ENCODE results near the gene NT5DC4.

The NT5DC4 gene

DNA sequence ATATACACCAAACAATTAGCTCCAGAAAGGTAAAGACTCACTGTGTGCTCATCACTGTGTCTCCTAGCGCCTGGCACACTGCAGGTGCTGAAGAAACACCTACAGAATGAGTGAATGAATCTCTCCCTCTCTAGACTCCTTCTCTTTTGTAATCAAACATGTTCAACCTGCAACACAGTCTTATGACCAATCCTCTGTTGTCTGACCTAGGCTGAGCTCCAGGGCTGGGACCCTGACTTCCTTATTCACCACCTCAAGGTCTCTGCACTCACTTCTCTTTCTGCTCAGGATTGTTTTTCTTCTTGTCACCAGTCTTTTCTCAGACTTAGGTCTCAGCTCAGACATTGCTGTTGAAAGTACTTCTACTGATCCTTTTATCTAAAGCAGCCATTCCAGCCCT lies 33.7 kb downstream of the NT5DC4 start:
- no peak for DNase-seq (ENCODE audit: low read depth in 3 of 3)

DNA sequence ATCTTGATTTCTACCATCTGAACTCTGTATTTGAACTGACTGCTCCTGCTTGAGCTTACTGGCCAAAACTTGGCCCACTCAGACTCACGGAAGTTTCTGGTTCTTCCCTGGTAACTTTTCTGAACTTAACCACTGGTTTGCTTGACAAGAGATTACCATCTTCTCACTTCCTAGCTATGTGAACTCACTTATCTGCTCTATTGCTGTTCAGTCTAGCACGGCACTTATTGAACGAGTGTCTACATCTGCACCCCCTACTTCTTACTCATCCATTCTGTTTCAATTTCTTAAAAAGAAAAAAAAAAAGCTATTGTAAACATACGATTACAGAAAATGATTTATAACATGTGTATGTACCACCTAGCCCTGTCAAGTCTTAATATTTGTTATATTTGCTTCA lies 34.6 kb downstream of the NT5DC4 start:
- DNase-seq (ENCODE audit: low read depth in 3 of 3): no peak

DNA sequence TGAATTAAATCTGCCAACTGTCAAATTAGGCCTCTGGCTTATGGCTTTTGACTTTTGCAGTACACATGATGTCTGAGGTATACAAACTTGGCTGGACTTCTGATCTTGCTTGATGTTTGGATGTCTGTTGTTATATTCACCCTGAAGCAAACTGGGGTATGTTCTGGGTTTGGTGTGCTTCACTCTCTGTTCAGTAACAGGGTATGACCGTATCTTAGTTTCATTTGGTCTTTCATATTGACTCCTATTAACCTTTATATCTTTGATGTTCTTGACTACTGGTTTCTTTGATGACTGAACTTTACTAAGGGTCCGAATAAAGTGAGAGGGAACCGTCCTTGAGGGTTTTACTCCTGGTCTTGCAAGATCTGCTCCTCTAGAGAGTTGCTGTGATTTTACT lies 35.4 kb downstream of the NT5DC4 start:
- DNase-seq (ENCODE audit: low read depth in 3 of 3): no peak

DNA sequence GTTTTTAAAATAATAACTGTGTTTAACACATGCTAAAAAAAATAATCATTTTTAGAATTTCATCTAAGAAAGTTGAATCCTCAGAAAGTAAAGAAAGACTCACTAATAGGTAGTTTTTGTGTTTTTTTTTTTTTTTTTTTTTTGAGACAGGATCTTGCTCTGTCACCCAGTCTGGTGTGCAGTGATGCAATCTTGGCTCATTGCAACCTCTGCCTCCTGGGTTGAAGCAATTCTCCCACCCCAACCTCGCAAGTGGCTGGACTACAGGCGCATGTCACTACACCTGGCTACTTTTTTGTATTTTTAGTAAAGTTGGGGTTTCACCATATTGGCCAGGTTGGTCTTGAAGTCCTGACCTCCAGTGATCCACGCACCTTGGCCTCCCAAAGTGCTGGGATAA lies 36.4 kb downstream of the NT5DC4 start:
- no peak for DNase-seq (ENCODE audit: low read depth in 3 of 3)

DNA sequence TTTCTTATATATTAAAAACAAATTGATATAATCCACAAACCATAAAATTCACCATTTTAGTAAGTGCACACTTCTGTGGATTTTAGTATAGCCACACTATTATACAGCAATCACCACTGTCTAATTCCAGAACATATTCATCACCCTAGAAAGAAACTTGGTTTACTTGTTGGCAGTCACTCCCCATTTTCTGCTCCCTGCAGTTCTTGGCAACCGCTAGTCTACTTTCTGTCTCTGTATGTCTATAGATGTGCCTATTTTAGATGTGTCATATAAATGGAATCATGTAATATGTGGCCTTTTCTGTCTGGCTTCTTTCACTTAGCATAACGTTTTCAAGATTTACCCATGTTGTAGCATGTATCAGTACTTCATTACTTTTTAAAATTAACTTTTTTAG lies 37.9 kb downstream of the NT5DC4 start:
- DNase-seq (ENCODE audit: low read depth in 3 of 3): no peak

DNA sequence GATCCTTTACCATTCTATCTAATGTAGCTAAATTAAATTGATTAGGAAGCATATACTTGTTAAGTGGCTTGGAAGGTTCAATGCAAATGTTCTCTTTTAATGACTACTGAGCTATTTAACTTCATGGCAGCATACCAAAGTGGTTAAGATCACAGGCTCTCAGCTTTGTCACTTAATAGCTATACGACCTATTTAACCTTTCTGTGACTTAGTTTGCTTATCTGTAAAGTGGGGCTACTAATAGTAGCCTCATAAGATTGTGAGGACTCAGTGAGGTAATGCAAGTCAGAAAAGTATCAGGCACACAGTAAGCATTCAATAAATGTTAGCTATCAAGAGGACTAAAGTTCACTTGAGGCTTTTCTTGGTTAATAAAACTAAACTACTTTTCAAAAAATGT lies 39.3 kb downstream of the NT5DC4 start:
- no peak for DNase-seq (ENCODE audit: low read depth in 3 of 3)

DNA sequence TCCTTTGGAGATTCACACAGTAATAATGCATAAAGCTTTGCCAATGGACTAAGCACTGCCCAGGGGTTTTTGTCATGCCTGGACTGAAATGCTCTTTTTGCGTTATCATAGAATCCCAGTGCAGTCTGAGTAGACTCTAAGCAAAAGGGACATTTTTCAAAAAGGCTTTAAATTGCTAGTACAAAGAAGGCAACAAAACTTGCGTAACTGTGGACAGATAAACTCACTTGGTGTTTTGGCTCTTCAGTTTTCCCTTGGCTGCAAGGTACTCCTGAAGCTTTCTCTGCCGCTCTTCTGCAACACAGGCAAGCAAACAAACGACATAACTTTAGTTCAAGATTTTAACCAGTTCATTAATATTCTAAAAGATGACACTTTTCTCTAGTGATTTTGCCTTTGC lies 41.5 kb downstream of the NT5DC4 start:
- DNase-seq (ENCODE audit: low read depth in 3 of 3): no peak

DNA sequence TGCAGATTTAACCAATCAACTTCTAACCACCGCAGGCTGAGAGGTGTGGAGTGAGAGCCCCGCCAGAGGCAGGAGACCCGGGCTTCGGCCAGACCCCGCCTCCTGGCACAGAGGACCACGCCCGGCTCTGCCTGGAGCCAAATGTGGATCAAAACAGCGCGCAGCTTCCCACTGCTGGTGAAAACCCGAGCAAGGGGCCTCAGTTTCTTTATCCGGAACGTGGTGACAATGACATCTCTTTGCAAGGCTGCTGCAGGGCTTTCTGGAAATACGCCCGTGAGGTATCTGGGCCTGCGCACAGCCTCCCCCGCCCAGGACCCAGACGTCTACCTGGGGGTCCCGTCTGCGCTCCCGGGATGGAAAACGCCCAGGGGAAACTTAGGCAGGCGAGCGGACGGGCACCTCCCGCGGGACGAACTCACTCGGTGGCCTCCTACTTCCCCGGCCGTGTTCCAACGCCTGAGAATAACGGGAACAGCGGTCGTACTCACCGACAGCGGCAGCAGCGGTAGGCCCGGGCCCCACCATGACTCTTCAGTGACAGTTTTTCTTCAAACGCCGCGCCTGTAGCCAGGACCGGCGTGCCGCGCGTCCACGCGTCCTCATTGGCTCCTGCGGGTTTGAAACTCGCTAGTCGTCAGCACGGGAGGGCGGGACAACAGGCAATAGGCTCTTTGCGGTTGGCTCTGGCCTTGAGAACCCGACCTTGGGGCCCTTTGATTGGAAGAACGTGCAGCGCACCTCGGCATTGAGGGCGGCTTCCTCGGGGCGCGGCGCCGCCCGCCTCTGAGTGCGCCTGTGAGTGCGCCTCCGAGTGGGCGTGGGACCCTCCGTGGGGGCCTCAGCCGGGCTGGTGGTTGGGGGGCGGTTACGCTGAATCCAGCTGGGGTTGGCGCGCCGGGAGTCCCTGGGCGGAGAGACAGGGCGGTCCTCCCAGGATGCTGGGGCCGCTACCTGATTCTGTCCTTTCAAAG lies 43.5 kb downstream of the NT5DC4 start, which contains the start of gene CKAP2L:
CKAP2L (minus strand) TSS at position 539 of the 974 bp plus-strand sequence; CDS start at position 528, 11 bp downstream.
- peak; percentile 89 to 97 (median 93) for DNase-seq (ENCODE audit: low read depth in 3 of 3)

DNA sequence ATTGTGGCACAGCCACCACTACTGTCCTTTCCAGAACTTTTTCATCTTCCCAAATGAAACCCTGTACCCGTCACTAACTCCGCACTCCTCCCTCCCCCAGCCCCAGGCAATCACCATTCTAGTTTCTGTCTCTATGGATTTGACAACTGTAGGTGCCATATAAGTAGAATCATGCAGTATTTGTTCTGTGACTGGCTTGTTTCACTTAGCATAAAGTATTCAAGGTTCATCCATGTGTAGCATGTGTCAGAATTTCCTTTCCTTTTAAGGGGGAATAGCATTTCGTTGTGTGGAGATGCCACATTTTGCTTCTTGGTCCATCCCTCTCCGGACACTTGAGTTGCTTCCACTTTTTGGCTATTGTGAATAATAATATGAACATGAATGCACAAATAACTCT lies 44.4 kb downstream of the NT5DC4 start:
- DNase-seq (ENCODE audit: low read depth in 3 of 3): no peak

DNA sequence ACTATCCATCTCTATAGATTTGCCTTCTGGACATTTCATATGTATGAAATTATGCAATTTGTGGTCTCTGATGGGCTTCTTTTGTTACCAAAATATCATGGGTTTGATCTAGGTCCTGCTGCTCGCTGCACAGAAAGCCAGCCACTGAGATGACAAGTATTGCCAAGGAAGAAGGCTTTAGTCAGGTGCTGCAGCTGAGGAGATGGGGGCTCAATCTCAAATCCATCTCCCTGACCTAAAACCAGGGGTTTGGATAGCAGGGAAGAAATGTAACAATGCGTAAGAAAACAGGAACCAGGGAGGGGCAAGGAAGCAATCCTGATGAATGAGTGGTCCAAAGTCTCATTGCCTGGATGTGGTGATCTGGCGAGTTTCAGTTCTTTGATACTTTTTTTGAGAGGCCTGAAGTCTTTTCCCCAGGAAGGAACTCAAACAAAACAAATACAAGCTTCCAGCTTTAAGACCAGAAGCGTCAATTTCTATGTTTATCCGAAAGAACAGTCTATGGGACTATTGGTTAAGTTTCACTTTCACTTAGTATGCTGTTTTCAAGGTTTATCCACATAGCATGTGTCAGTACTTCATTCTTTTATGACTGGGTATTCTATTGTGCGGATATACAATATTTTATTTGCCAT lies 47.0 kb downstream of the NT5DC4 start:
- DNase-seq (ENCODE audit: low read depth in 3 of 3): no peak

DNA sequence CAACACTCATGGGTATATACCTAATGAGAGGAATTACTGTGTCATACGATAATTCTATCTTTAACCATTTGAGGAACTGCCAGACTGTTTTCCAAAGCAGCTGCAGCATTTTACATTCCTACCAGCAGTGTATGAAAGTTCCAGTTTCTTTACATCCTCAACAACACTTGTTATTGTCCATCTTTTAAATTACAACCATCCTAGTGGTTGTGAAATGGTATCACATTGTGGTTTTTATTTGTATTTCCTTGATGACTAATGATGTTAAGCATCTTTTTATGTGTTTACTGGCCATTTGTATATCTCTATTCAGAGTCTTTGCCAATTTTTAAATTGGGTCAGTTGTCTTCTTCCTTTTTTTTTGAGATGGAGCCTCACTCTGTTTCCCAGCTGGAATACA lies 47.6 kb downstream of the NT5DC4 start:
- no peak for DNase-seq (ENCODE audit: low read depth in 3 of 3)

DNA sequence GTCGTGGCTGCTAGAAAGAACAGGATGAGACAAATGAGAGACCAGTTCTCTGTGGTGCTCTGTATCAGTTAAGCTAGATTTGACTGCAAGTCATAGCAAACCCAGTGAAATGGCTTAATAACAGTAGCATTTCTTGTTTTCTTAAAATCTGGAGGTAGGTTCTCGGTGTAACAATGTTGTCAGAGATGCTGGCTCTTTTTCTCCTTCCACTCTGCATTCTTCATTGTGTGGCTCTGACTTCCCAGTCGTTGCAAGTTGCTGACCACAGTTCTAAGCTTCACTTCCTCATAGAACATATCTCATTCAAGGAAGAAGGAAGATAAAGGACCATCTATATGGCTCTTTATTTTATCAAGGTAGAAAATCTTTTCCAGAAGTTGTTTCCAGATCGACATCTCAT lies 51.5 kb downstream of the NT5DC4 start:
- no peak for DNase-seq (ENCODE audit: low read depth in 3 of 3)

DNA sequence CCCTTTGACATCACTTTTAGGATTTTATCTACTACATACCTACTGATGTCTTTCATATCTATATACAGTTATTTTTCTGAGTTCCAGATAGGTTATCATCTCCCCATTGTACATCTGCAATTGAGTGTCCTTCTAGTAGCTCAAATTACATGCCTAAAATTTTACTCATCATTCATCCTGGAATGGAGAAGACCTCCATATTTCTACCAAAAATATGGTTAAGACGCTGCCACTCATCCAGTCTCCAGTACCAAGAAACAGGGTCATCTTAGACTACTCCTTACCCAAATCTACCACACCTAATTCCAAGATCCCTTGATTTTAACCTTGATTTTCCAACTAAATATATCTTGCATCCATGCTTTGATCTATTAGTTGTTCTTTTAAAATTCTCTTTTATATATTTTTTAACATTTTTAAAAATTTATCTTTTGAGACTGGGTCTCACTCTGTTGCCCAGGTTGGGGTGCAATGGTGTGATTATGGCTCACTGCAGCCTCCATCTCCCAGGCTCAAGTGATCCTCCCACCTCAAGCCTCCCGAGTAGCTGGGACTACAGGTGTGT lies 52.2 kb downstream of the NT5DC4 start:
- DNase-seq (ENCODE audit: low read depth in 3 of 3): no peak

DNA sequence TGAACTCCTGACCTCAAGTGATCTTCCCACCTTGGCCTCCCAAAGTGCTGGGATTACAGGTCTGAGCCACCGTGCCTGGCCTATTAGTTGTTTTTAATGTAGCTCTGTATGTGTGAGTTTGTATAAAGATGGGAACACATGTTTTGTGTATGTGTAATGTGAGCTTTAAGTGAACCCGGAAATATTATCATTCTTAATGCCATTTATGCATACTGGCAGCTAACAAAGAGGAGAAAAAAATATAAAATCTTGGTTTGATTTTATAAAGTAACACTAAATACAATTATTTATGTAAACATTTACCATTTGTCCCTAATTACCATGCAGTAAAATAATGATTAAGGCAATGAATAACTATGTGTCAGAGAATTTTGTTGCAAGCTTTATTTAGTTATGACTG lies 52.7 kb downstream of the NT5DC4 start:
- no peak for DNase-seq (ENCODE audit: low read depth in 3 of 3)

DNA sequence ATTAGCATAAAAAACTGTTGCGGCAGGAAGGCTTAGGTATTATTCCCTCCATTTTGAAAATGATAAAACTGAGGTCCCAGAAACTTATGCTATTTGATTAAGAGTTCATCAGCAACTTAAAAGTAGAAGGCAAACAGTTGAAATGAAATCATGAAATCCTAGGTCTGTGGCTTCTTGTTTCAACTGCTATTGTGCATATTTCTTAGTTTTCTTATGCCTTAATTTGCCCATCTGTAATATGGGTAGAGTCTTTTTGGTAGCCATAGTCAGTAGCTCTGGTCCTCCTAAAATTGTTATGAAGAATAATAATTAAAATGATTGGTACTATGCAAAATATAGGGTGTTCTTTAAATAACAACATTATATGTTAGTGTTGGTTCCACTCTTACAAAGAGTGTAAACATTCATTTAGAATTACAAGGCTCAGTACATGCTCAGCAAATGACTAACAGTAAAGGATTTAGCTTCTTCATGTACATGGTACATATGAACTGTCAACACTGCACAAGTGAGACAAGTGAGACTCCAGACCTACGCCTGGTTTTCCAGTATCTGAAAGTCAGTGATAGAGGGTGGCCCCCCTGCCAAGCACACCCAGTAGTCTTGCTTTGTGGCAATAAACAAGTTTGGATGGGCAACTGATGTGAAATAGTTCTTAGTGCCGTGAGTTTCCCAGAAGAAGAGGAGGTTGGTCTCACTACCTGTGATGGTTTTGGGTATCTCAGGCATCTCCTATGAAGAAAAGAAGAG lies 53.9 kb downstream of the NT5DC4 start:
- no peak for DNase-seq (ENCODE audit: low read depth in 3 of 3)

DNA sequence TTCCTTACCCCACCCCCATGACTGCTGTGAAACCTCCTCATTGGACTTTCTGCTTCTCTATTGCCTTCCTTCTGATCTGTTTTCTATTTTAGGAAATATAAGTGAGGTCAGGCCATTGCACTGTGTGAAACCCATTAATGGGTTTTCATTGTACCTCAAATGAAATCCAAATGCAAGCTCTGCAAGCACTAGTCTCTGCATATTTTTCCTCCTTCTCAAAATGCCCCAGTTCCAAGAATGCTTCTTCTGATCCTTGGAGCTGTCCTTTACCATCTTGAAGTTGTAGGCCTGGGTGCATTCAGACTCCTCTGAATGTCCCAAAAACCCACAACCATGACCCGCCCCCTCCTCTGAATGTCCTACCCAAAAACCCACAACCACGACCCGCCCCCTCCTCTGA lies 55.3 kb downstream of the NT5DC4 start:
- DNase-seq (ENCODE audit: low read depth in 3 of 3): no peak

DNA sequence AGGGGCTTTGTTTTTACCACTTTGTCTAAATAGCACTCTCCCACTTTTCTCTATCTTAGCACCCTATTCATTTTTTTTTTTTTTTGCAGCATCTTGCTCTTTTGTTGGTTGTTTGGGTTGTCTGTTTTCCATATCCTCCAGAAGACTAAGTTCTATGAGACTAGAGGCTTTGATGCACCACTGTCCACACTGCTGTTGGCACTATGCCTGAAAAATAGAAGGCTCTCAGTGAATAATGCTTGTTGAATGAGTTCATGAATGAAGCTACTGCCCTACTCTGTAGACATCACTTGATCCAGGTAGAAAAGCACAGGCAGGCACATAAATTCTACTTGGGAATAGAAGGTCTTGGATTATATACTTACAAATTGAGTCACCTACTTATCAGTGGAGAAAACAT lies 56.2 kb downstream of the NT5DC4 start:
- no peak for DNase-seq (ENCODE audit: low read depth in 3 of 3)

DNA sequence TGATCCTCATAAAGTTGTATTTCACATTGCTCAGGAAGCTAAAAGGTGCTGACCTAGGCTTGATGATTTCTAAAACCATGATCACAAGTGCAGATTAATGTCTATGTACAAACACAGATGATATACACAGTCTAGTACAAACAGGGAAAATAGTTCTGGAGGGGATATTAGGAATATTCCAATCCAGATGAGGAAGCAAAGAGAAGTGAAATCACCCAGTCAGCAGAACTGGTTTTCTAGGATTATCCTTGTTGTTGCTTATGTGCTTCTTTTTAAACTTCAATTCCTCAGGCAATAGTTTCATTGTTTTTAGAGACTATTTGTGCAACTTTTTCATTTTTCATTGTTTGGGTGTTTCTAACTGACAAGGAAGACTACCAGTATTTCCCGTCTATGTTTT lies 58.8 kb downstream of the NT5DC4 start:
- DNase-seq (ENCODE audit: low read depth in 3 of 3): no peak

DNA sequence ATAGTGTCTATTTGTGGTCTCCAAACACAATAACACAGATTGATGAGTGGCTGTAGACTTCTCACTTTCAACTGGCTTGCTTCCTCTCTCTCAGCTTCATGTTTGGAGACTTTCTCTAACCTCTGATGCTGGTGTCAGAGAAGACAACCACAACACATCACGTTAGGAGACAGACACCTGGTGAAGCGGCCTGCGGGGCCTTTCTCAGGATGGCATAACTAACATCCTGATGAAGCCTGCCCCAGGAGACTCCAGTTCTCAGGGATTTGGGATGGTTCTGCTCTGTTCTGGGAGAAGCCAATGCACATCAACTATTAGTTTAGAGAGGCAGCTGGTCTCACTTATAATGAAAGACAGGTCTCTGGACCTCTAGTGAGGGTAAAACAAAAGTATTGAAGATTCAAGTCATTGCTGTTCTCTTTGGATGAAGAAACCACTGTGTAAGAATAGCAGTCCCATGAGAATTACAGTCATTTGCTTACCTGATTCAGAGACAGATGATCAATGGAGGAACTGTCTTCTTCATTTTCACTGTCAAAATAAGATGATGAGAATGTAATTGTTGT lies 61.5 kb downstream of the NT5DC4 start:
- DNase-seq (ENCODE audit: low read depth in 3 of 3): no peak

DNA sequence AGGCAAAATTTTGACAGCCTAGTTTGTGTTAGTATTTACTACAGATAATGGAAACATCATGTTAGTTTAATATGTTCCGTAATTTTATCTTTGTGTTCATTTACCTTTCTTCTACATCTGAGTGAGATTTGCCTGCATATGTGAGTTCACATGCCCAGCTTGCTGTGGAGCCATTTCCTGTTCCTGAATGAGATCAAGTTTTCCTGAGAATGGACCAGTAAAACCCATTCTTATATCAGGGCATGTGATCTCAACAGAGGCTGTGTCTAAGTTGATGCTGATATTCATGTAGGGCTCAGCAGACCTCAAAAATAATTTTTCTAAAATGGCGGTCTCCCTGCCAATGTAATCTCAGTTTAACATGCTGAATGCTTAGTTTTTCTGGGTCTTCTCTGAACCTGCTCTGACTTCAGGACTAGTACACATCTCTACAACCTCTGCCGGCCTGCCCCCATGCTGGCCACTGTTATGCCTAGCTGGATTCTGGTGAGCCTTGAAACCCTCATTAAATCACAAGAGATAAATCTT lies 62.4 kb downstream of the NT5DC4 start:
- DNase-seq (ENCODE audit: low read depth in 3 of 3): no peak
